Loucy (cell line): ENCODE data around the gene TMEM233.

Source experiments
- EZH2phosphoT487 ChIP-seq: fragments of 200-600 bp; IDR thresholded peaks from 2 replicates; pipeline ENCODE4 v1.6.1; 2018; ENCODE audit warnings: antibody characterized with exemption, mild to moderate bottlenecking, moderate library complexity, borderline replicate concordance
- TF ChIP-seq, protein P1 (sequence below): fragments of 200-600 bp; sonication (generic); conservative IDR thresholded peaks from 2 replicates; pipeline ENCODE4 v1.5.1; 2014; ENCODE audit warnings: mild to moderate bottlenecking, antibody characterized with exemption, low read length

DNA sequence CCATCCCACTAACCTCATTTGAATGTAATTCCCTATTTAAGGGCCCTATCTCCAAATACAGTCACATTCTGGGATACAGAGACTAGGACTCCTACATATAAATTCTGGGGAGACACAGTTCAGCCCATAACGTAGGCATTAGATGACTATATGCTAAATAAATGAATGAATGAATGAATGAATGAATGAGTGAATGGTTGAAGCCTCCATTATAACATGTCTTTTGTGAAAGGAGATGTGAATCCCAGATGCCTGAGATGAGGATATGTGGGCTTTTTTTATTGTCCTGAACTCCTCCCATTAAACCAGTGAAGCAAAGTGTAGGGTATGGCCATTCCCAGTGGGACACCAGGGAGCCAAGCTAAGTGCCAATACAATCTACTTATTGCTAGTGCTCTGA lies 20.5 kb upstream of the TMEM233 start:
- TF ChIP-seq, protein P1, sequence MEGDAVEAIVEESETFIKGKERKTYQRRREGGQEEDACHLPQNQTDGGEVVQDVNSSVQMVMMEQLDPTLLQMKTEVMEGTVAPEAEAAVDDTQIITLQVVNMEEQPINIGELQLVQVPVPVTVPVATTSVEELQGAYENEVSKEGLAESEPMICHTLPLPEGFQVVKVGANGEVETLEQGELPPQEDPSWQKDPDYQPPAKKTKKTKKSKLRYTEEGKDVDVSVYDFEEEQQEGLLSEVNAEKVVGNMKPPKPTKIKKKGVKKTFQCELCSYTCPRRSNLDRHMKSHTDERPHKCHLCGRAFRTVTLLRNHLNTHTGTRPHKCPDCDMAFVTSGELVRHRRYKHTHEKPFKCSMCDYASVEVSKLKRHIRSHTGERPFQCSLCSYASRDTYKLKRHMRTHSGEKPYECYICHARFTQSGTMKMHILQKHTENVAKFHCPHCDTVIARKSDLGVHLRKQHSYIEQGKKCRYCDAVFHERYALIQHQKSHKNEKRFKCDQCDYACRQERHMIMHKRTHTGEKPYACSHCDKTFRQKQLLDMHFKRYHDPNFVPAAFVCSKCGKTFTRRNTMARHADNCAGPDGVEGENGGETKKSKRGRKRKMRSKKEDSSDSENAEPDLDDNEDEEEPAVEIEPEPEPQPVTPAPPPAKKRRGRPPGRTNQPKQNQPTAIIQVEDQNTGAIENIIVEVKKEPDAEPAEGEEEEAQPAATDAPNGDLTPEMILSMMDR, result no peak
- no peak for TF ChIP-seq EZH2phosphoT487
